ENCODE results near the gene RPL13. TPM values are rescaled to one million over a fixed set of nuclear protein-coding genes. Genes with fewer than 3 reads are reported as not detected.

RPL13 gene
- total and polyA plus RNA-seq, 2 of the 13 experiments (the other 11 are each of a cell fraction or from before 2014, with no cell fraction given): 2,988 to 4,411 TPM

GRCh38 chr16:89563639-89564392 lies 3.3 kb downstream of the RPL13 start (continued):
- TF ChIP-seq, protein P1, sequence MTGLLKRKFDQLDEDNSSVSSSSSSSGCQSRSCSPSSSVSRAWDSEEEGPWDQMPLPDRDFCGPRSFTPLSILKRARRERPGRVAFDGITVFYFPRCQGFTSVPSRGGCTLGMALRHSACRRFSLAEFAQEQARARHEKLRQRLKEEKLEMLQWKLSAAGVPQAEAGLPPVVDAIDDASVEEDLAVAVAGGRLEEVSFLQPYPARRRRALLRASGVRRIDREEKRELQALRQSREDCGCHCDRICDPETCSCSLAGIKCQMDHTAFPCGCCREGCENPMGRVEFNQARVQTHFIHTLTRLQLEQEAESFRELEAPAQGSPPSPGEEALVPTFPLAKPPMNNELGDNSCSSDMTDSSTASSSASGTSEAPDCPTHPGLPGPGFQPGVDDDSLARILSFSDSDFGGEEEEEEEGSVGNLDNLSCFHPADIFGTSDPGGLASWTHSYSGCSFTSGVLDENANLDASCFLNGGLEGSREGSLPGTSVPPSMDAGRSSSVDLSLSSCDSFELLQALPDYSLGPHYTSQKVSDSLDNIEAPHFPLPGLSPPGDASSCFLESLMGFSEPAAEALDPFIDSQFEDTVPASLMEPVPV (CRISPR knock-in tag; IDR thresholded peaks at IDR 0.05): no peak
- TF ChIP-seq ZNF691 (CRISPR knock-in tag; IDR thresholded peaks at IDR 0.05; ENCODE audit: borderline replicate concordance, low read depth): 0 out of 2 replicates have a peak, but pooled peaks have one; percentile 35
- TF ChIP-seq ZNF446 (CRISPR knock-in tag; IDR thresholded peaks at IDR 0.05): no peak
- TF ChIP-seq ZNF317 (CRISPR knock-in tag; IDR thresholded peaks at IDR 0.05): no peak
- no peak for TF ChIP-seq ATAD3A (CRISPR knock-in tag; IDR thresholded peaks at IDR 0.05)
- TF ChIP-seq, protein P2, sequence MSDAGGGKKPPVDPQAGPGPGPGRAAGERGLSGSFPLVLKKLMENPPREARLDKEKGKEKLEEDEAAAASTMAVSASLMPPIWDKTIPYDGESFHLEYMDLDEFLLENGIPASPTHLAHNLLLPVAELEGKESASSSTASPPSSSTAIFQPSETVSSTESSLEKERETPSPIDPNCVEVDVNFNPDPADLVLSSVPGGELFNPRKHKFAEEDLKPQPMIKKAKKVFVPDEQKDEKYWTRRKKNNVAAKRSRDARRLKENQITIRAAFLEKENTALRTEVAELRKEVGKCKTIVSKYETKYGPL (CRISPR knock-in tag; IDR thresholded peaks at IDR 0.05): no peak
- TF ChIP-seq FOXC1 (CRISPR knock-in tag; IDR thresholded peaks at IDR 0.05; ENCODE audit: borderline replicate concordance): no peak
- TF ChIP-seq PHF21A (CRISPR knock-in tag; IDR thresholded peaks at IDR 0.05): no peak
- TF ChIP-seq EP300 (IDR thresholded peaks at IDR 0.05; ENCODE audit: low read depth in 2 of 2, low read length in 2 of 2): no peak
- no peak for TF ChIP-seq EP300 (CRISPR knock-in tag; IDR thresholded peaks at IDR 0.05; ENCODE audit: borderline replicate concordance)
- TF ChIP-seq ZNF678 (CRISPR knock-in tag; IDR thresholded peaks at IDR 0.05): no peak
- no peak for TF ChIP-seq ZNF292 (CRISPR knock-in tag; IDR thresholded peaks at IDR 0.05; ENCODE audit: borderline replicate concordance, low read depth)
- TF ChIP-seq, protein P3, sequence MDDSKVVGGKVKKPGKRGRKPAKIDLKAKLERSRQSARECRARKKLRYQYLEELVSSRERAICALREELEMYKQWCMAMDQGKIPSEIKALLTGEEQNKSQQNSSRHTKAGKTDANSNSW (CRISPR knock-in tag; IDR thresholded peaks at IDR 0.05; ENCODE audit: borderline replicate concordance): no peak
- no peak for TF ChIP-seq CHCHD3 (CRISPR knock-in tag; IDR thresholded peaks at IDR 0.05)
- no peak for TF ChIP-seq REPIN1 (CRISPR knock-in tag; IDR thresholded peaks at IDR 0.05; ENCODE audit: borderline replicate concordance, low read depth)
- no peak for TF ChIP-seq PRMT3 (CRISPR knock-in tag; IDR thresholded peaks at IDR 0.05; ENCODE audit: borderline replicate concordance, low read depth)
- TF ChIP-seq SNAI1 (CRISPR knock-in tag; IDR thresholded peaks at IDR 0.05; ENCODE audit: borderline replicate concordance): no peak
- no peak for TF ChIP-seq ZNF496 (CRISPR knock-in tag; IDR thresholded peaks at IDR 0.05; ENCODE audit: insufficient replicate concordance)
- no peak for TF ChIP-seq SOX5 (CRISPR knock-in tag; IDR thresholded peaks at IDR 0.05; ENCODE audit: borderline replicate concordance)
- TF ChIP-seq SALL1 (CRISPR knock-in tag; IDR thresholded peaks at IDR 0.05): peak; percentile 11; the same call in 1 of the 2 replicates
- no peak for TF ChIP-seq MAFK (conservative IDR thresholded peaks at IDR 0.05 in 1 of 2, IDR thresholded peaks at IDR 0.05 in 1 of 2; ENCODE audit: low read length in 2 of 2)
- TF ChIP-seq ZNF431 (CRISPR knock-in tag; IDR thresholded peaks at IDR 0.05; ENCODE audit: borderline replicate concordance, low read depth): no peak
- no peak for TF ChIP-seq ZNF737 (CRISPR knock-in tag; IDR thresholded peaks at IDR 0.05; ENCODE audit: borderline replicate concordance)
- no peak for TF ChIP-seq DMAP1 (CRISPR knock-in tag; IDR thresholded peaks at IDR 0.05)
- TF ChIP-seq NFRKB (IDR thresholded peaks at IDR 0.05): no peak
- TF ChIP-seq AGO1 (IDR thresholded peaks at IDR 0.05; ENCODE audit: low read depth, low read length, poor library complexity, severe bottlenecking): no peak
- no peak for TF ChIP-seq CERS6 (CRISPR knock-in tag; IDR thresholded peaks at IDR 0.05)
